ENCODE results near the gene ATRN. TPM values are rescaled to one million over a fixed set of nuclear protein-coding genes. Genes with fewer than 3 reads are reported as not detected.

The ATRN gene
- total and polyA plus RNA-seq, 2 donors (not counting 3 experiments of a cell fraction or from before 2014, with no cell fraction given), result 32.3 to 33.1 TPM

DNA sequence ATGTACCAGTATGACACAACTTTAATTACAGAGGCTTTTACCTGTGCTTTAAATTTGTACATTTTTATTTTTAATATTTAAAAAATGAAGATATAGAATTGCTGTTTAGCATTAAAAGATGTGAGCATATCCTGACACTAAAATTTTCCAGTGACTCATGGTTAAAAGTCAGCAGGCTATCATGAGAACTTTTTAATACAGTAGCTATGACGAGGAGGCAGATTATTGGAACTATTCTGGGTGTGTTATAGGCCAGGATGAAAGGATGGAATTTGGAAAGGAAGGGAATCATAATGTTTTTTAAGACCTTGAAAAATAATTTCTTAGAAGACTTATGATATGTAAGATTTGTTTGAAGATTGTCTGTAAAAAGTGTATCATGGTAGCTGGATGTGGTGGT lies 101.3 kb downstream of the ATRN start:
- no peak overlapping the region for H3K27ac ChIP-seq (ENCODE audit: insufficient read depth, low read depth, low read length)
- H3K4me3 ChIP-seq (replicated peaks in 1 of 3; ENCODE audit: insufficient read depth in 1 of 3, low read depth in 1 of 3, low read length in 3 of 3), result no peak overlapping the region
- H3K79me2 ChIP-seq (ENCODE audit: control insufficient read depth, insufficient read depth, low read length), result no peaks in the 10 kb centered on the region
- H3K9ac ChIP-seq (replicated peaks; ENCODE audit: extremely low read depth, insufficient read depth, low read length), result no peak overlapping the region
- dilution Hi-C loops (cut with MboI; ENCODE audit: extremely low pct_ligation_motif_present, low sequenced_read_pairs), result no loop called here
- no peak for FAIRE-seq
- H3K36me3 ChIP-seq (ENCODE audit: control insufficient read depth in 2 of 2, extremely low read depth in 1 of 2, insufficient read depth in 2 of 2, low read length in 2 of 2), result peaks cover 0 to 2% of the 10 kb centered on the region in 2 experiments
- no peaks in the 10 kb centered on the region for H3K9me3 ChIP-seq (replicated peaks; ENCODE audit: control insufficient read depth, insufficient read depth, low read length)
- H3K27me3 ChIP-seq (ENCODE audit: control insufficient read depth in 2 of 2, insufficient read depth in 2 of 2, low read length in 2 of 2), result no peaks in the 10 kb centered on the region
- H3K4me2 ChIP-seq (ENCODE audit: insufficient read depth, low read length), result no peak overlapping the region
- TF ChIP-seq POLR2A (IDR thresholded peaks at IDR 0.05; ENCODE audit: low read depth, low read length) (no peak), JUN (IDR thresholded peaks at IDR 0.05; ENCODE audit: borderline replicate concordance, insufficient read depth, insufficient read length, low read depth) (no peak), POLR2AphosphoS5 (IDR thresholded peaks at IDR 0.05; ENCODE audit: insufficient read depth, low read depth, low read length) (no peak), EZH2 (IDR thresholded peaks at IDR 0.05; ENCODE audit: borderline replicate concordance, low read depth, low read length, severe bottlenecking) (no peak)
- TF ChIP-seq, protein P1, sequence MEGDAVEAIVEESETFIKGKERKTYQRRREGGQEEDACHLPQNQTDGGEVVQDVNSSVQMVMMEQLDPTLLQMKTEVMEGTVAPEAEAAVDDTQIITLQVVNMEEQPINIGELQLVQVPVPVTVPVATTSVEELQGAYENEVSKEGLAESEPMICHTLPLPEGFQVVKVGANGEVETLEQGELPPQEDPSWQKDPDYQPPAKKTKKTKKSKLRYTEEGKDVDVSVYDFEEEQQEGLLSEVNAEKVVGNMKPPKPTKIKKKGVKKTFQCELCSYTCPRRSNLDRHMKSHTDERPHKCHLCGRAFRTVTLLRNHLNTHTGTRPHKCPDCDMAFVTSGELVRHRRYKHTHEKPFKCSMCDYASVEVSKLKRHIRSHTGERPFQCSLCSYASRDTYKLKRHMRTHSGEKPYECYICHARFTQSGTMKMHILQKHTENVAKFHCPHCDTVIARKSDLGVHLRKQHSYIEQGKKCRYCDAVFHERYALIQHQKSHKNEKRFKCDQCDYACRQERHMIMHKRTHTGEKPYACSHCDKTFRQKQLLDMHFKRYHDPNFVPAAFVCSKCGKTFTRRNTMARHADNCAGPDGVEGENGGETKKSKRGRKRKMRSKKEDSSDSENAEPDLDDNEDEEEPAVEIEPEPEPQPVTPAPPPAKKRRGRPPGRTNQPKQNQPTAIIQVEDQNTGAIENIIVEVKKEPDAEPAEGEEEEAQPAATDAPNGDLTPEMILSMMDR (IDR thresholded peaks at IDR 0.05; ENCODE audit: extremely low read depth in 1 of 2, insufficient read depth in 1 of 2, low read depth in 1 of 2, low read length in 2 of 2), result no peak
- DNase-seq (ENCODE audit: low read depth, low spot score), result peak; percentile 24
- no peak overlapping the region for H2AFZ ChIP-seq (ENCODE audit: low read depth, low read length)
- intact Hi-C loops (cut with micrococcal nuclease), result no loop called here
- no peaks in the 10 kb centered on the region for H4K20me1 ChIP-seq (replicated peaks; ENCODE audit: control insufficient read depth, extremely low read depth, insufficient read depth, low read length)
- ChIA-PET CTCF (no interaction called here), POLR2A (no interaction called here)
- no TSS peak for BruUV-seq (replicated peaks)
- H3K4me1 ChIP-seq (ENCODE audit: control insufficient read depth, extremely low read depth, insufficient read depth, low read length), result no peaks in the 10 kb centered on the region
- no peaks in the 10 kb centered on the region for H3K9me1 ChIP-seq (replicated peaks; ENCODE audit: control insufficient read depth, extremely low read depth, insufficient read depth, low read length)

DNA sequence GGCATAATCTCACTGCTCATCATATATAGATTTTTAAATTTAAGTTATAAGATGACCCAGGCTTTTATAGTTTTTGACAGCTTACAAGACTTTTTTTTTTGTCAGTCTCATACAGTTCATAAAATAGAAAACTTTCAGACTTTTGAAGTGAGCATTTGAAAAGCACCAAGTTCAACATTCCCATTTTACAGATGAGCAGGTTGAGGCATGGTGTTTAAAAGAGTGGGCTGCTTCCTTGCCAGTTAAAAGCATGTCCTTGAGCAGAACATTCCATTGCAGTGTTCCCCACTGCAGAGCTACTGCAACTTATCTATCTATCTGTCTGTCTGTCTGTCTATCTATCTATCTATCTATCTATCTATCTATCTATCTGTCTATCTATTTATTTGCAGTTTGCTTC lies 105.5 kb downstream of the ATRN start:
- H2AFZ ChIP-seq (ENCODE audit: low read depth, low read length), result no peak overlapping the region
- H3K9me3 ChIP-seq (replicated peaks; ENCODE audit: control insufficient read depth, insufficient read depth, low read length), result no peaks in the 10 kb centered on the region
- H3K27me3 ChIP-seq (ENCODE audit: control insufficient read depth in 2 of 2, insufficient read depth in 2 of 2, low read length in 2 of 2), result no peaks in the 10 kb centered on the region
- no peaks in the 10 kb centered on the region for H3K4me1 ChIP-seq (ENCODE audit: control insufficient read depth, extremely low read depth, insufficient read depth, low read length)
- no peak for TF ChIP-seq GATA2 (IDR thresholded peaks at IDR 0.05; ENCODE audit: insufficient read depth, insufficient read length, low read depth, low read length)
- TF ChIP-seq POLR2A (IDR thresholded peaks at IDR 0.05; ENCODE audit: low read depth, low read length), result no peak
- TF ChIP-seq, protein P1 (IDR thresholded peaks at IDR 0.05; ENCODE audit: extremely low read depth in 1 of 2, insufficient read depth in 1 of 2, low read depth in 1 of 2, low read length in 2 of 2), result no peak
- TF ChIP-seq JUN (IDR thresholded peaks at IDR 0.05; ENCODE audit: borderline replicate concordance, insufficient read depth, insufficient read length, low read depth), result no peak
- no peak for TF ChIP-seq MYC (IDR thresholded peaks at IDR 0.05; ENCODE audit: low read depth, low read length)
- TF ChIP-seq POLR2AphosphoS5 (IDR thresholded peaks at IDR 0.05; ENCODE audit: insufficient read depth, low read depth, low read length), result no peak
- no peak for TF ChIP-seq EZH2 (IDR thresholded peaks at IDR 0.05; ENCODE audit: borderline replicate concordance, low read depth, low read length, severe bottlenecking)
- intact Hi-C loops (cut with micrococcal nuclease), result no loop called here
- H3K36me3 ChIP-seq (ENCODE audit: control insufficient read depth in 2 of 2, extremely low read depth in 1 of 2, insufficient read depth in 2 of 2, low read length in 2 of 2), result peaks cover 0 to 4% of the 10 kb centered on the region in 2 experiments
- no peaks in the 10 kb centered on the region for H4K20me1 ChIP-seq (replicated peaks; ENCODE audit: control insufficient read depth, extremely low read depth, insufficient read depth, low read length)
- POLR2A ChIA-PET, result no interaction called here
- CTCF ChIA-PET, result interaction anchor here (8.2 kb wide), 1 partner anchor 13 kb away, joined by 49 read pairs; no protein-coding TSS in a partner anchor
- no TSS peak for BruUV-seq (replicated peaks)
- no peaks in the 10 kb centered on the region for H3K79me2 ChIP-seq (ENCODE audit: control insufficient read depth, insufficient read depth, low read length)
- H3K9ac ChIP-seq (replicated peaks; ENCODE audit: extremely low read depth, insufficient read depth, low read length), result no peak overlapping the region
- DNase-seq (ENCODE audit: low read depth, low spot score) (no peak), FAIRE-seq (no peak)
- H3K27ac ChIP-seq (ENCODE audit: insufficient read depth, low read depth, low read length), result no peak overlapping the region
- dilution Hi-C loops (cut with MboI; ENCODE audit: extremely low pct_ligation_motif_present, low sequenced_read_pairs), result no loop called here
- no peak overlapping the region for H3K4me3 ChIP-seq (replicated peaks in 1 of 3; ENCODE audit: insufficient read depth in 1 of 3, low read depth in 1 of 3, low read length in 3 of 3)
- H3K4me2 ChIP-seq (ENCODE audit: insufficient read depth, low read length), result no peak overlapping the region
- H3K9me1 ChIP-seq (replicated peaks; ENCODE audit: control insufficient read depth, extremely low read depth, insufficient read depth, low read length), result no peaks in the 10 kb centered on the region
